GM19324 (cell line): ENCODE measurements around the gene SGTB.
"Not testable (repeated sequence)": the region's sequence is repeated elsewhere in the genome, so short reads cannot be mapped to it uniquely, and the experiment has no call there.

Source experiments
- ATAC-seq: cut with Tn5 transposase; IDR thresholded peaks from one replicate; pipeline ENCODE4 v1.9.1; 2021; ENCODE audit warnings: mild to moderate bottlenecking, moderate library complexity; ENCODE audit not compliant: unreplicated experiment, low FRiP score

The SGTB gene

DNA sequence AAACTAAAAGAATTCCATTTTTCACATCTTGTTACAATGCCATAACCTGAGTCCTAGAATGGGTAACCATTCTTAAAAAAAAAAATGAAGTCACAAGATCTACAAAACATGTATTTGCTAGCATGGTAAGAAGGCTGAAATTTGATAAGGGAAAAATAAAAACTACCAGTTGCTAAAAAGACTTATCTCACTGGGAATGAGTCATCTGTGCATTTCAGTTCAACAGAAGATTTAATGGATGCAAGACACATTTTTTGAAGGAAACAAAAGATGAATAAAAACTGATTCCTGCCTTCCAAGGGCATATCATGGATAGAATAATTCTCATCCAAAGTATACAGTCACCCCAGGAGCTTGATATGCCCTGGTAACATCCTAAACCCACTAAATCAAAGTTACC, 47.2 kb downstream of the SGTB start:
- no peak for ATAC-seq

GRCh38 chr5:65672796-65673195, 49.1 kb downstream of the SGTB start:
- no peak for ATAC-seq

DNA sequence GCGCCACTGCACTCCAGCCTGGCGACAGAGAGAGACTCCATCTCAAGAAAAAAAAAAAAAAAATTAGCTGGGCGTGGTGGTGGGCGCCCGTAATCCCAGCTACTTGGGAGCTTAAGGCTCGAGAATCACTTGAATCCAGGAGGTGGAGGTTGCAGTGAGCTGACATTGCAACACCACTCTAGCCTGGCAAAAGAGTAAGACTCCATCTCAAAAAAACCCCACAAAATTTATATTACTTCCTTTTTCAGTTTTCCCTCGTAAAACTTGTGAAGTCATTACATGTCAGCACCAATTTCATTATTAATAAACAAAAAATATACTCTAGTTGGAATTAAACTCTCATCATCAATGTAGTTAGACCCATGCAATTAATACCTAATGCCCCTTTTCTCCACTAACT, 53.2 kb downstream of the SGTB start:
- ATAC-seq, result no peak

DNA sequence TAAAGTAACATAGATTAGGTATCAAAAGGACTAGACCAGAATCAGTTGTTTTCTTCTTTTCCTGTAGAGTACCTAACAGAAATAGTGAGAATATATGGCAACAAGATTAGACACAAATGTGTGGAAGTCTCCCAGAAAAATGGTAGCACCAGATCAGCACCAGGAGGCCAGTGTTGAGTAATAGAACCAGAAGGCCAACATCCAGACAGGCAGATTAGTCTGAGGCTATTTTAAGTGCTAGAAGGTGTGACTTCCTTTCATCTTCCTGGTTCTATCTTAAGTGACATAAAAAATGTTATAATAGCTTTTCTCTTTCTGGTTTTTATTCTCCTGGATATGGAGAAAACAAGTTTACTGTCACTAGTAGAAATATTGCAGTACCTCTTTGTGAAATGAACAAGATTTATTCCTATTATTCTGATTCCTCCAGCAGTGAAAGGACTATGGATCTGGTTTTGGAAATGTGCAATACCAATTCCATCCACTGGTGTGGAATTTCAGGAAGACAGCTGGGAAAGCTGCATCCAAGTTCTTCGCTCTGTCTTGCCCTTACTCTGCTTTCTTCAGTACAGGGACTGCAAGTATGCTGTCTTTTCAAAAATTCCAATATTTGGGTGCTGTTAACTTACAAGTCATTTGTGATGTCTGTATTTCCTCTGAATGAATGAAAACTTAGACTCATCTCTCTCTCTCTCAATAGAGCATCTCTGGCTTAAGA, 57.9 kb downstream of the SGTB start:
- ATAC-seq, result no peak

GRCh38 chr5:65654713-65655112, 67.2 kb downstream of the SGTB start:
- ATAC-seq, result no peak

DNA sequence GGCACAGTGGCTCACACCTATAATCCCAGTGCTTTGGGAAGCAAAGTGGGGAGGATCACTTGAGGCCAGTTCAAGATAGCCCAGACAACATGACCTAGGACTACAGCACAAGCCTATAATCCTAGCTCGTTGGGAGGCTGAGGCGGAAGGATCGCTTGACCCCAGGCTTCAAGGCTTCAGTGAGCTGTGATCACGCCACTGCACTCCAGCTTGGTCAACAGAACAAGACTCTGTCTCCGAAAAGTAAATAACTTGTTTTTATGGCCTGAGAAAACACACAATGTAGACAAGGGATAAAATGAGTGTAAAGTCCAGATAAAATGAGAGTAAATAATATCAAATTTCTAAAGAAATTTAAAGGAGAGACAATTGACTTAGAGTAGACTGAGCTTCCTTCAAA, 70.8 kb downstream of the SGTB start:
- ATAC-seq, result no peak

GRCh38 chr5:65647941-65648340, 74.0 kb downstream of the SGTB start:
- ATAC-seq, result no peak

GRCh38 chr5:65646938-65647337, 75.0 kb downstream of the SGTB start:
- ATAC-seq, result no peak

DNA sequence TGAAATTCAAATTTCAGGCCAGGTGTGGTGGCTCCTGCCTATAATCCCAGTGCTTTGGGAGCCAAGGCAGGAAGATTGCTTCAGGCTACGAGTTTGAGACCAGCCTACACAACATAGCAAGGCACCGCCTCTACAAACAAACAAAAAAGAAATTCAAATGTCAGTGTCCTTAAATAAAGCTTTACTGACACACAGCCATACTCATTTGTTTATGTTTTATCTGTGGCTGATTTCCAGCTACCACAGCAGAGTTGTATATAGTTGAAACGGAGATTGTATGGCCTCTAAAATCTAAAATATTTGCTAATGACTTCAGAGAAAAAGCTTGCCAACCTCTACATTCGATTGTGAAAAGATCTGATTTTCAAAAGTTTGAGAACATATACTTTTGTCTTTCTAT, 81.7 kb downstream of the SGTB start:
- no peak for ATAC-seq

- no peak for ATAC-seq
Measured at GRCh38 chr5:65630981-65631380, 90.9 kb downstream of the SGTB start.

- no peak for ATAC-seq
Measured at GRCh38 chr5:65625743-65626142, 96.2 kb downstream of the SGTB start.

DNA sequence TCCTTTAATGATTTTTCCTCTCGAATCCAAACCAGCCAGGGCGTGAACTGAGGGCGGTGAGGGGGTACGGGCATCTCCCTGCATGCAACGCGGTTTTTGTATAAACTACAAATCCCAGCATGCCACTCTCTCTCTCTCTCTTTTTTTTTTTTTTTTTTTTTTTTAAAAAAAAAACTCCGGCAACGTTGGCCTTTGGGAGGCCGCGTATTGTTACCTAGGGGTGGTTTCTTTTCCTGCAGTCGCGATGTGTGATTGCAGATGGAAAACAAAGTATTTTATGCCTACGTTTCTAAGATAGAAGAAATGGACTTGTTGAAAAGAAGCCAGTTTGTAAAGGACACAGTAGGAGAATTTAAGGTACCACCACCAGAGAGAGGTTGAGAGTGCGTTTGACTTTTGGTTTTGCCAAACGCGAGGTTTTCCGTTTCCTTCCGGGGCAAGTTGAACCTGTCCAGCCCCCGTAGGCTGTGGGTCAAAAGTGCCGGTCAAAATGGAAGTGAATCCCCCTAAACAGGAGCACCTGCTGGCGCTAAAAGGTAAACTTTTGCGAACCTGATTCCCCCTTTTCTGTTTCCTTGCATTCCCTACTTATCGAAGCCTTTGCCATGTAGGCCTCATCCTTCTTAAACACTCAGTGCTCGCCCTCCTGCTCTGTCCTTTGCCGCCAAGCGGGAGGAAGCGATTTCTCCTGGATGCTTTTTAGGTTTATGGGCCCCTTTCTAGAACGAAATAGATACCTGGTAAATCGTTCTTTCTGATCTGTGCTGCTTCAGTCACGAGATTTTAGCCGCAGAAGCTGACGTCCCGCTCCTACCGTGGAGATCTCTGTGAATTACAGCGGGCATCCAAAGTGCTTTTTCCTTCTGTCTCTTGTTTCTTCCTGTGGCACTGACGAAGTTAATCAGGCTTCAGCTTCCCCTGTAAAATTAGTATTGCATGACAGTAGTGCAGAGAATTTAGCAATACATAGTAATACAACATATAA, 97.0 kb downstream of the SGTB start, which contains the start of the genes SHLD3 and TRAPPC13:
TSS of gene SHLD3 (plus strand) at position 457 of the 985 bp plus-strand sequence. CDS start 4,561 bp downstream, outside the sequence.
TSS of gene TRAPPC13 (plus strand) at position 457 of the 985 bp plus-strand sequence. CDS start at position 491, 34 bp downstream.
- ATAC-seq, result peak; percentile 78

DNA sequence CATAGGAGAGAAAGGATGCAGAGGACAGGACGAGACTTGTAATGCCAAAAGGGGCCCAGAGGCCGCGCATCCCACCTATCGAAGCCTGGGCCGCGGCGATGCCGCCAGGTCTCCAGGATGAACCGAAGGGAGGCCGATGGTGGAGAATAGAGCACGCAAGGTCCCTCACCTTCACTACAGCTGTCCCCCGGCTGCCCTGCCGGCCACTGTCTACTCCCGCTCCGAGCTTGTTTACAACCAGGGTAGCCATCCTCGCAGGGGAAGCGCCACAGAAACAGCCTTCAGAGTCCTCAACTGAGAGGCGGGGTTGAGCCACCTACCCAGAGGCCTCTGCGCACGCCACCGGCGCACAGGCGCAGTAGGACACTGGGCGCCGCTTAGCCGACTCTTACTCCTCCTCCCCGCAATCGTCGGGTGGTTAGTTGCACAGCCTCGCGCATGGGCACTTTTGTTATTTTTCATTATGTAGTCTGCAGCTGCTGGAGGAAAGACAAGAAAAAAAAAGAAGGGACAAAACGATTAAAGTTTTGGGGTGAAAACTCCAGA, 97.8 kb downstream of the SGTB start, which contains the start of gene TRIM23:
TSS of gene TRIM23 (minus strand) at position 309 of the 546 bp plus-strand sequence. CDS start at position 250, 59 bp downstream.
- peak; percentile 96 for ATAC-seq

GRCh38 chr5:65623482-65623881, 98.4 kb downstream of the SGTB start:
- ATAC-seq, result no peak

DNA sequence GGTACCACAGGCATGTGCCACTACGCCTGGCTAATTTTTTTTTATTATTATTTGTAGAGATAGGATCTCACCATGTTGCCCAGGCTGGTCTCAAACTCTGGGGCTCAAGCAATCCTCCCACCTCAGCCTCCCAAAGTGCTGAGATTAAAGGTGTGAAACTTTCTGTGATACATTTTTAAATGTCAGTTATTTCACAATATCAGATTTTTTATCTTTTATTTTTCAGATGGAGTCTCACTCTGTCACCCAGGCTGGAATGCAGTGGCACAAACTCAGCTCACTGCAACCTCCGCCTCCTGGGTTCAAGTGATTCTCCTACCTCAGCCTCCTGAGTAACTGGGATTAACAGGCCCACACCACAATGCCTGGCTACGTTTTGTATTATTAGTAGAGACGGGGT, 99.9 kb downstream of the SGTB start:
- ATAC-seq, result not testable (repeated sequence)

GRCh38 chr5:65620021-65620420, 101.9 kb downstream of the SGTB start:
- no peak for ATAC-seq
